NCI-H1417 (cell line): Measurements from ENCODE around the gene CPT1A.

Experiments used
- DNase-seq, 3 experiments: peaks; one replicate each; lab custom pipeline; 2025; lab: John Stamatoyannopoulos, UW

Gene CPT1A

DNA sequence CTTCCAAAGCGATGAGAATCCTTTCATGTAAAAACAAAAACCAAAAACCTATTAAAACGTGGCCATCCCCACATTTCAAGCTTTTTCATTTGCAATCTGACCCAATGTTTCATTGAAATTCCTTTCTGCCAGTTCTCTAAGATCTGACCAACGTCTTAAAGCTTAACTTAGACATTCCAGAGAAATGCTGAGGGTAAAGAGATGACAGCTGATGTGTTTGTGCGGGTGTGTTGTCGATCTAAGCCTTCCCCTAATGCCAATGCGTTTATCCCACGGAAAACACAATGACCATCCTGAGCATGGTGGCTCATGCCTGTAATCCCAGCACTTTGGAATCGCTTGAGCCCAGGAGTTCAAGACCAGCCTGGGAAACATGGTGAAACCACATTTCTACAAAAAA lies 84.0 kb downstream of the CPT1A start:
- no peak for DNase-seq

DNA sequence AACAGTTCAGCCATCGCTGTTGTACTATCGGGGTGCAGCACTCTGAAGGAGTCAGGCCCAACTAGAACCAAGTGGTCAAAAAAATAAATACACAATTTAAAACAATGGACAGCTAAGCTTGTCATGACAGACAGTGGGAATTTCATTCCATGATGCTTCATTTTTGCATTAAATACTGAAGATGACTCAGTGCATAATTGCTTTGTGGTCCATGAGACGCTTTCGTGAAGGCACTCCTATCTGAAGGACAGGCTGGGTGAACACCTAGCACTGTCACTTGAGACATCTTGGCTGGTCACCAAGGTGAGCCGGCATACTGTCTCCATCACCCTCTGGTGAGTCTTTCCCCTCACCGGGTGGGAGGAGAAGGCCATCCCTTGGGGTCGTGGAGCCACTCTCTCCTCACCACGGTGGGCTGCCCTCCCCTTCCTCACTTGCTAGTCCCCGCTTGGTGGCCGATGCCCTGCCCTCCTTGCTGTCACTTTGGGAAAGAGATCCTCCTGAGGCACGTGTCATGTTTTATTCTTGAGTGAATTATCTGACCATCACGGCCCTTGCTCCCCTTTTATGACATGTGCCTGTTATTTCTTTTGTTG lies 85.4 kb downstream of the CPT1A start:
- no peak for DNase-seq

DNA sequence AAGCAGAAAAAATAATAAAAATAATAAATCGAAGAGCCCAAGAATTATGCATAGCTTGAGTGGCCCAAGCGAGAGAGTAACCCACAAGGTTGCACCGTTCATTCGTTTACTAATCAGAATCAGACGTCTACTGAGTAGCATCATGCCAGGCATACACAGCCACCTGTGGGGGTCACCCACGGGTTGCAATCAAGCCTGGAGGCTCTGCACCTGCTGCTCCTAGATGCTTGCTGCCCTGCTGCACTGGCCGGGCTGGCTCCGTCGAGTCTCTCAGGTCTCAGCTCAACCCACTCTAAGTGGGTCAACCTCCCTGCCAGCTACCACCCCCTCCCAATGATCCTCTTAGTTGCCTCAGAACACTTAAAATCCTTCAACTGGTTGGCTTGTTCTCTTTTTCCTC lies 88.4 kb downstream of the CPT1A start:
- peak; percentile 8 to 52 (median 38) for DNase-seq

DNA sequence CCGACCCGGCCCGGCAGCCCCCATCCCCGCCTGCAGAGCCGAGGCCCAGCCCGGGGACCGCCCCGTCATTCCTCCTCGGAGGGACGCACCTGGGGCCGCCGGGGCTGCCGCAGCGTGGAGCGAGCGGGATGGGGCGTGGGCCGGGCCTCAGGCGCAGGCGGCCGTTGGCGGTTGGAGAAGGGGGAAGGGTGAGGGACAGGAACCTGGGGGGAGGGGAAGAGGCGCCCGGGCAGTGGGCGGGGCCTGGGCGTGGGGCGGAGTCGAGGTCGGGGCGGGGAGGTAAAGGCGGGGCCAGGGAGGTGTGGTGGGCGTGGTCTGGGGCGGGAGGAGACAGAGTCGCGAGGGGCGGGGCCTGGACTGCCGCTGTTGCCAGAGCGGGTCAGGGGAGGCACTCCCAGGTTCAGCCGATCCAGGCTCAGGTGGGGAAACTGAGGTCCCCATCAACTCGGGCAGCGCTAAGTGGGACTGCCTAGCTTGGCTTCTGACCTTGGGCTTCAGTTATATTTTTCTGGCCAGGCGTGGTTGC lies 90.3 kb downstream of the CPT1A start, which contains the start of gene TESMIN:
TSS of gene TESMIN (minus strand) at position 190 of the 526 bp plus-strand sequence. CDS start 860 bp downstream, outside the sequence.
- peak; percentile 85 to 93 (median 85) for DNase-seq

DNA sequence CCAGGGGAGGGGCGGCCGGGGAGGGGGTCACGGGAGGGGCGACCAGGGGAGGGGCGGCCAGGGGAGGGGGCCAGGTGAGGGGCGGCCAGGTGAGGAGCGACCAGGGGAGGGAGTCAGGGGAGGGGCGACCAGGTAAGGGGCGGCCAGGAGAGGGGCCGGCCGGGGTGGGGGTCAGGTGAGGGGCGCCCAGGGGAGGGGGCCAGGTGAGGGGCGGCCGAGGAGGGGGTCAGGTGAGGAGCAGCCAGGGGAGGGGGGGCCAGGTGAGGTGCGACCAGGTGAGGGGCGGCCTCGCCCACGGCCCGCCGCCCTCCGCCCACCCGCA lies 90.8 kb downstream of the CPT1A start:
- no peak for DNase-seq

DNA sequence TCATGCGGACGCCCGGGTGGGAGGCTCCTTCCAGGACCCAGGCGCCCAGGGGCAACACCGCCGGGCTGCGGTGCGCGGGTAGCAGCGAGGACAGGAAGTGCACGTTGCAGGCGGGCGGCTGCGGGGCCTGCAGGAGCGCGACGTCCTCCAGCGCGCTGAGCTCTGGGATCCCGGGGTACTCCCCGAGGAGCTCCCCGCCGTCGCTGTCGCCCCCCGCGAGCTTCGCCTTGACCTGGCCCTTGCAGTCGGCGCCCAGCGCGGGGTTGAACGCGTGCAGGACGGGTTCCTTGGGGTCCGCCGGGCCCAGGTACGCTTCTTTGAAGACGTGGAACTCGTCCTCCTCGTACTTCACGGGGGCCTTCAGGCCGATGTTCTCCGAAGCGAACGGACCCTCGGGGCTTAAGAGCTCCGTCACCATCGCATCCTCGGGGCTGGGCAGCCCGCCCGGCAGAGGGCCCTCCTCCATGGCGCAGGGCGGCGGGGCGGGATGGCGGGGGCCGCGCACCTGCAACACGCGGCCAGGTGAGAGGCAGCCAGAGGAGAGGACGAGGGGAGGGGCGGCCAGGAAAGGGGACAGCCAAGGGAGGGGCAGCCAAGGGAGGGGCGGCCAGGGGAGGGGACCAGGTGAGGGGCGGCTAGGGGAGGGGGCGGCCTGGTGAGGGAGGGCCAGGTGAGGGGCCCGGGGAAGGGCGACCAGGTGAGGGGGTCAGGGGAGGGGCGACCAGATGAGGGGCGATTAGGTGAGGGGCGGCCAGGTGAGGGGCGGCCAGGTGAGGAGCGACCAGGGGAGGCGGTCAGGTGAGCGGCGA lies 91.3 kb downstream of the CPT1A start:
- no peak for DNase-seq

DNA sequence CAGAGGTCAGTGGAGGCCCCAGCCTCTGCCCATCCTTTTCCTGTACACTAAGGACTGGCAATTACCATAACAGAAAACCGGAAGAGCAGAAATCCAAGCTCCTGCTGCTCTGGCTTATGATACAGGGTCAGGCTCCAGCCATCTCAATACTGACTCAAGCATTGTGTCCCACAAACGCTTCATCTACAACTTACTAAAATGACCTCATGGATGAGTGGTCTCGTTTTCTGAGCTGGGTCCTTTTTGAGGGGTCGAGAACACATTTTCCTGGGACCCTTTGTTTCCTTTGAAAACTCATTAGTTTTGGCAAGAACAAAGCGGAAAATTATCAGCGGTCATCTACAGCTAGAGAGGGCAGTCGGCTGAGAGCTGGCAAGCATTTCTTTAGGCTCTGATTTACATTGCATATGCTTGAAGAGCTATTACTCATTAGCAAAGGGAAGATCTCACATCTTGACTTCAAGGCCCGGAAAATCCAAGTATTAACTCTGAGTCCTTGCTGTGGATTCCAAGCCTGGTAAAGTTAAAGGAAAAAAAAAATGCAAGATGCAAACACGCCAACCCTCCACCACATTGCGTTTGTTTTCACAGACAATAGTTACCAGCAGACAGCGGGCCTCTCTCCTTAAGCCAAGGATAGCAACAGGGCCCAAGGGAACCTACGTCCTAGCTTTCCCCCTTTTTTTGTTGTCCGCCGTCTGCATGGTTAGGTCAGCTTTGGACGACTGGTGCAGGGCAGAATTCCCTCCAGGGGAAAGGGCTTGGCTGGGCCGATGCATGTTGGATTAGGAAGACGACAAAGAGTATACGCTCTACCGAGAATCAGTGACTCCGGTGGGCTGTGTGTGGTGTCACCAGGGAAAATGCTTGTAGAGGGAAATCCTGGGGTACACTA lies 92.2 kb downstream of the CPT1A start:
- DNase-seq, result no peak

DNA sequence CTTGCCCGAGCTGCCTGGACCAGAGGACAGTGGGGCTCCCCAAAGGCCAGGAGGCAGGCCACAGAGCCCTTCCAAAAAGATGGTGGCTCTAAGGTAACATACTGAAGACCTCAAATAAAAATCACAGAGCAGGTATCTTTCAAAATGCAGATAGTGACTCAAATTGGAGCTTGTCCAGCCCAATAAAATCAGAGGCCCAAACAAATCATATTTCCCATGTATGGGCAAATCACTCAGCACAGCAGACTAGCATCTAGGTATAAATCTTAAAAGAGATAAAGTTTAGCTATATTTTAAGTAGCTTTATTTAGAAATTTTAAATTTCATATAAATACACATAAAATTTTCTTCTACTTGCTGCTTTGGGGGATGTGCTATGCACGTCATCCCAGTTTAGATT lies 93.7 kb downstream of the CPT1A start:
- DNase-seq, result no peak

DNA sequence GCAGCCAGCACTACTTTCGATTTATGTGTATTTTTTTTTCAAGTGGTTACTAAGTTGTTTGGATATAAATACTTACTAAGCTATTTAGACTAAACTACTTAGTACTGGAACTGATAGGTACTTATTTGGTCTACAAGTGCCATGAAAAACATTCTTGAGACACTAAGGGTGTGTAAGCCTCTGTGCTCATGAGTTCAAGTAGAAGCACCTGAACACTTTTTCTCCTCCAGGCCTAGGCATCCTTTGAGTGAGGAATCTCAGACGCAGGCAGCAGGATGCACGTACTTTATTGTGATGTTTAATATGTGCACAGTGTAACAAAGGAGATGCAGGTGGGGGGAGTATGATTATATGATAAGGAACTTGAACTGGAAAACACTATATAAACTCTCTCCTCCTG lies 98.2 kb downstream of the CPT1A start:
- DNase-seq, result no peak

DNA sequence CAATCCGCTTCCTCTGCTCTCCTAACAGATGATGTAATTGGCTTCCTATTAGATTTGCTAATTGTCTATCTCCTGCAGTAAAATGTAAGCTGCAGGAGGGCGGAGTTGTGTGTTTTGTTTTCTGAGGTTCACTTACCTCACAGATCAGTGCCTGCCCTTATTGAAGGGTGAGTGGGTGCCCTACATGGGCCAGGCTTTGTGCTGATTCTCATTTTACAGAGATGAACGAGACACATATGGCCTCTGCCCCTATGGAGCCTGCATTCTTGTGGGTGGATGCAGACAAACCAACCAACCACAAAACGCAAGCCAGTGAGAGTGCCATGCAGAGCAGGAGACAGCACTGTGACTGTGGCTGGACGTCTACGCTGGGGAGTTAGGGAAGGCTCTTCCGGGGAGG lies 100.3 kb downstream of the CPT1A start:
- no peak for DNase-seq

DNA sequence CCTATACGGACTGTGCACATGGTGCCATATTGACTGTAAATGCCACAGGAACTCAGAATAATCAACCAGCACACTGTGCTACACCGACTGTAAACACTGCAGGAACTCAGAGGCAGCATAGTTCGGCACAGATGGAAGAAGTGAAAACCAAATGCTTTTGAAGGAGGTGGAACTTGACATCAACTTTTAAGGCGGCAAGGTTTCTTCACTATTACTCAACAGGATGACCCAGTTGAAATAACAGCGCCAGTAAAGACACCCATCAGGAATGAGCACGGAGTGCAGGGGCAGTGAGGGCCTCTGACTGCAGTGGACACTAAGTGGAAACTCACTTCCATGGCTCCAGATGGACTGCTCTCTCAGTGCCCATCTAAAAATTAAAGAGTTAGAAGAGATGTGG lies 106.1 kb downstream of the CPT1A start:
- no peak for DNase-seq

DNA sequence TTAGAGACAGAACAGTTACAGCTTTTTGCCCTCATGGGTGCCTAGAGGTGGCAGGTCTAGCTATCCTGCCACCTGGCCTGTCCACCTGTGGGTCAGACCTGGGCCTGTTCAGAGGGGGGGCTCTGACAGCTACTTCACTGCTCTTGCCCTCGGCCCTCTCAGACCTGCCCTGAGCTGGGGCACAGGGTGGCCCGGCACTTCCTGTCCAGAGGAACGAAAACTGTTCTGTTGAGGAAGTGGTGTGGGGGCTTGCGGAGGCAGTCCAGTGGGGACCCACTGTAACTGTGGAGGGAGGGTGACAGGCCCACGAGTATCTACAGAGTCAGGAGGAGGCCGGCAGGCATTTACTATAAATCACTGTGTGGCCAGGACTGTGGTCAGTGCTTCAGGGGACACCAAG lies 106.6 kb downstream of the CPT1A start:
- DNase-seq, result no peak

DNA sequence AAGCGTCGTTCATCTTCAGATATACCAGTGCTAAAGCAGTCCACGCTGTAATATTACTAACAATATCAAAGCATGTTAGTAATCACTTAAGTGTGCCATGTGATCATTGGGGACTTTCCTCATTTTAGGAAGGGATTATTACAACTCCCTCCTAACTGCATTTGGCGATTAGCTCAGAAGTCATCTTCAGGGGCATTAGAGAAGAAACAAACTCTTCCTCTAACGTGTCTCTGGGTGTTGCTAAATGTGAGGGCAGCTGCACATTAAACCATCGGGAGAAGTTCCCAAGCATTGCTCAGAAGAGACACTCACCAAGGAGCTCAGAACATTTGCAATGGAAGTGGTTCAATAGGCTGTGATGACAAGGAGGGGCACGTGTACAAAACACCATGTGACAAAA lies 107.6 kb downstream of the CPT1A start:
- no peak for DNase-seq

DNA sequence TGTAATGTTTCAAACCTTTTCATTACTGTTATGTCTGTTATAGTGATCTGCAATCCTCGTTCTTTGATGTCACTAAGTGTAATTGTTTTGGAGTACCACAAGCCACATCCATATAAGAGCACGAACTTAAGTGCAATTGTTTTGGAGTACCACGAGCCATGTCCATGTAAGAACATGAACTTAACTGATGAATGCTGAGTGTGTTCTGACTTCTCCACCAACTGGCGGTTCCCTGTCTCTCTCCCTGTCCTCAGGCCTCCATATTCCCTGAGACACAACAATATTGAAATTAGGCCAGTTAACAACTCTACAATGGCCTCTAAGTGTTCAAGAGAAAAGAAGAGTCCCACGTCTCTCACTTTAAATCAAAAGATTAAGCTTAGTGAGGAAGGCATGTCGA lies 113.9 kb downstream of the CPT1A start:
- no peak for DNase-seq

DNA sequence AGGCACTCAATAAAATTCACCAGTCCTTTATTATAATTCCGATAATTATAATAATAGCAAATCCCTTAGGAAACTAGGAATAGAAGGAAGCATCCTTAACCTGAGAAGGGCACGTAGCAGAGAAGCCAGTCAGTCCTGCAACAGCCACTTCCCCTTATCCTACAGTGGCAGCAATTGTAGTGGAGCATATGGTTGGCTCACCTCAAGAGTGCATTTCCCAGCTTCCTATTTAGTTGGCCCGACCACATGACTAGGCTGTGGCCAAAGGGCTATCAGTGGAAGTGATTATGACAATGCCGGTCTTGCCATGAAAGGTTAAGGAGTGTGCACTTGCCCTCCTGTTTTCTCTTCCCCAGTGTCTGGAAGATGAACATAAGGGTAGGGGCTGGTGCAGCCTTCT lies 117.4 kb downstream of the CPT1A start:
- DNase-seq, result no peak

DNA sequence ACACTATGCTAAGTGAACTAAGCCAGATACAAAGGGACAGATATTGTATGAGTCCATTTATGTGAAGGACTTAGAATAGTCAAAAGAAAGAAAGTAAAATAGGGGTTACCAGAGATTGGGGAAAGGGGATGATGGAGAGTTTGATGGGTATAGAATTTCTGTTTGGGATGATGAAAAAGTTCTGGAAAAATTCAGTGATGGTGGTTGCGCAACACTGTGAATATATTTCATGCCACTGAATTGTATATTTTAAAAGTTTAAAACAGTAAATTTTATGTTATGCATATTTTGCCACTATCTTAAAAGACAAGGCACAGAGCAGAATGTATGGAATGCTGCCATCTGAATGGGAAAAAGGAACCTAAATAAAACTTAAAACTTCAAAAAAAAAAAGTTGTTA lies 119.6 kb downstream of the CPT1A start:
- DNase-seq, result no peak

DNA sequence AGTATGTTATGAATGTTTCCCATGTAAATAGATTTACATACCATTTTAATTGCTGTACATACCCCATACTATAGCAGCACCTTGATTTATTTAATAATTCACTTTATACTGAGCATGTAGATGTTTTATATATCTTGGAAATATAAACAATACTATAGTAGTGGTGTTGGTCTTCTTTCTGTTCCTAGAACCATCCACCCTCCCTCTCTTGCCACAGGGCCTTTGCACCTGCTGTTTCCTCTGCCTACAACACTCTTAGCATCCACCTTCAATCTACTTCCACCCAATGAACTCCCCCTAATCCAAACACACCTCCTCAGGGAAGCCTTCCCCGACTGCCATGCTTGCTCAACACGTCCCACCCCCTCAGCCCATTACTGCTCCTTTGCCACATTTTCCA lies 120.6 kb downstream of the CPT1A start:
- DNase-seq, result no peak

DNA sequence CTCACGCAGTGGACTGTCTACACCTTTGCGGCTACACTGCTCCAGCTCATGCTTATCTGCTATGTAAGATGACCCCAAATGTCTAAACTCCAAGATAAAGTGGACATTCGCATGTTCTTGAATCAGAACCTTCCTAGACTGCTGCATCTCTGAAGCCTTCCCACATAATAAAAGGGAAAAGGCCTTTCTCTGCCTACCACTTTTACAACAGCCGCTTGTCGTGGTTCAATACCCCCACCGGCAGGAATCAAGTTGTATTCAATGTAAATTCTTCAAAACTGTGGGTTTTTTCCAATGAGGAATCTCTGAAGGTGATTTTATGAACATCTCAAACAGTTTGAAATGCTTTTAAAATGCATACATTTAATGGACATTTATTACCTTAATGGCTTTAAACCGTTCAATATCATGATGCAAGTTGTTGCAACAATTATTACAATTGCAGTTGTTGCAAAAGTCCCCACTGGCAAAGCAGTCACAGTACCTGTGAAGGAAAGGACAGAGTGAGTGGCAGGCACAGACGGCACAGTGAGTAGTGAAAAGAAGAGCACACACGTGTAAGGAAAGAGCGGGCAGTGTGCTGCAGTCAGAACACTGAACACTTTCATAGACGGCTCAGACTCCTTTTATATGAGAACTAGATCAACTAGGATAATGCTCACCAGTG lies 126.1 kb downstream of the CPT1A start:
- no peak for DNase-seq

DNA sequence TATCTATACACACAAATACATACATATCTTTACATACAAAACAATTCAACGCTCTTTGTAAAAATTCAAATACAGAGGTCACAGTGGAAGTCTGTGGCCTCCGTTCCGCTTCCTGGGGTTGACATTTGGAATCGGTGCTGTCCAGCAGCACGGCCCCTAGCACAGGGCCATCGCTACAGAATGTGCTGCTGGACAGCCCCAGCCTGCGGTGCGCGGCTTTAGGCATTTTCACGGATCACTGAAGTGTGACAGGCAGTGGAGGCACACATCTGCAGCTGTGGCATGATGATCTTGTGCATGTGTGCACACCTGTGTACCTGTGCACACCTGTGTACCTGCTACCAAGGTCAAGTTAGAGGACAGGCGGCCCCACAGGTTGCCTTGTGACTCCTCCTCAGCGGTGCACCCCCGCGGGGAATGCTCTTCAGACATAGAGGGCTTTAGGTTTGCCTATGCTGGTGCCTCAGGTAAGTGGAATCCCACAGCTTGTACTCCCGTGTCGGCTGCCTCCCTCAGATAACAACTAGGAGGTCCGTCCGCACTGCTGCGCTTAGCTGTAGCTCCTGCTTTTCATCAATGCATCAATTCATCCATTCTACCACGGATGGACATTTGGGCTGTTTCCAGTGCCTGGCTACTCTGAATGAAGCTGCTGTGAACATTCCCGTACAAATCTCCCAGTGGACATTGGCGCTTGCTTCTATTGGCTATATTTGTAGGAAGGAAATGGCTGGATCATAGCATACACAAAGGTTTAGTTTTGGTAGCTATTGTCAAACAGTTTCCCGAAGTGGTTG lies 127.5 kb downstream of the CPT1A start:
- no peak for DNase-seq

DNA sequence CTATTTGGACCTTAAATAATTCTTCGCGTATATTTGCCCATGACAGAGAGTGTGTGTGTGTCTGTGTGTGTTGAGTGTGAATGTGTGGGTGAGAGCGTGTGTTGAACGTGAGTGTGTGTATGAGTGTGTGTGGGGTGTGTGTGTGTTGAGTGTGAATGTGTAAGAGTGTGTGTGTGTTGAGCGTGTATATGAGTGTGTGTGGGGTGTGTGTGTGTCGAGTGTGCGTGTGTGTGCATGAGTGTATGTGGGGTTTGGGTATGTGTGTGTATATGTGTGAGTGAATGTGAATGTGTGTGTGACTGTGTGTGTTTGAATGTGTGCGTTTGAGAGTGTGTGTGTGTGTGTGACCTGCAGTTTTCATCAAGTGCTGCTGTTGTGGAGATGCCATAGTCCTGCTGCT lies 130.6 kb downstream of the CPT1A start:
- DNase-seq, result no peak

DNA sequence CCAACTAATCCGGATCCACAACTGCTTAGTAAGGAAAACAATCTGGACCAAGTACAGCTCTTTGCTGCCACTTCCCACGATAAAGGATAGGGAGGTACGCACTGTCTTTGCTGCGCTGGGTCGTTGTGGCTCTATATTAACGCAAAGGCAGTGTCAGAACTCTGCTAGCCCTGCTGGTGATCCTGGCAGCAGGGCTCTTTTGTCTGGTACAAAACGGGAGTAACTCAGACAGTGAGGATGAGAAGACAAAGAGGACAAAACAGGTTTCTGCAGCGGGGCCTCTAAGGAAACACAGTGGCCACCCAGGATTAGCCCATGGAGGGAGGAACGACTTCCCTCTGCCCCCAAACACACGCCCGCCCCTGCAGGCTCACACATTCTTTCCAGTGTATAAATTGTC lies 131.3 kb downstream of the CPT1A start:
- no peak for DNase-seq
